Stomach (tissue), 9 donors: ENCODE data around the gene RALGDS. TPM values are rescaled to one million over a fixed set of nuclear protein-coding genes. Genes with fewer than 3 reads are reported as not detected.

Source experiments
- DNase-seq, 2 donors: peaks; one replicate each; pipeline versions ENCODE4 v3.0.0 to v3.0.0-alpha.2; 2013 to 2019
- H3K27ac ChIP-seq, 5 donors: fragments of 200-600 bp in 4 of 5; sonication (generic) in 4 of 5; one replicate each; pipeline ENCODE4 v1.5.1; 2013 to 2019; ENCODE audit warnings: mild to moderate bottlenecking in 1 of 5, moderate library complexity in 1 of 5
- H3K27me3 ChIP-seq, 3 donors: fragments of 200-600 bp; sonication (generic); one replicate each; pipeline ENCODE4 v1.5.1; 2017 to 2019; ENCODE audit warnings: mixed run types in 1 of 3
- H3K36me3 ChIP-seq, 4 donors: fragments of 200-600 bp; sonication (generic); 1 replicate in 3 of 4; 2 replicates in 1 of 4; pipeline ENCODE4 v1.5.1; 2016 to 2019
- H3K4me1 ChIP-seq, 4 donors: fragments of 200-600 bp; sonication (generic); one replicate each; pipeline ENCODE4 v1.5.1; 2016 to 2019
- H3K4me3 ChIP-seq, 4 donors: fragments of 200-600 bp; sonication (generic) in 3 of 4; one replicate each; pipeline ENCODE4 v1.5.1; 2016 to 2019; ENCODE audit warnings: mild to moderate bottlenecking in 1 of 4
- H3K9me3 ChIP-seq, 4 donors: fragments of 200-600 bp; sonication (generic); one replicate each; pipeline ENCODE4 v1.5.1; 2016 to 2019
- EP300 ChIP-seq: sonication (generic); formaldehyde crosslinking; IDR thresholded peaks from one replicate; pipeline ENCODE4 v1.6.1; 2017; ENCODE audit warnings: antibody characterized with exemption
- POLR2A ChIP-seq, 4 donors: fragments of 450-650 bp; IDR thresholded peaks; one replicate each; pipeline ENCODE4 v1.6.1; 2016; ENCODE audit warnings: antibody characterized with exemption in 4 of 4, control low read depth in 2 of 4, mild to moderate bottlenecking in 1 of 4, moderate library complexity in 1 of 4
- POLR2AphosphoS5 ChIP-seq, 3 donors: sonication (generic); formaldehyde crosslinking; IDR thresholded peaks; one replicate each; pipeline ENCODE4 v1.6.1; 2016; ENCODE audit warnings: antibody characterized with exemption in 3 of 3
- WGBS, 5 donors: extraction: QIAGEN DNeasy Blood & Tissue Kit in 3 of 5; methylation state at CpG; one replicate each; pipeline versions ENCODE4 v1.1.5 to v1.1.7; 2013 to 2018; 5-methylcytosine and 5-hydroxymethylcytosine counted together
- intact Hi-C: fragments of 100-400 bp; cut with DNase I; formaldehyde crosslinking; loops from one replicate; pipeline ENCODE4 v1.15.1; 2023; ENCODE audit warnings: low total_unique reads
- polyA plus RNA-seq, 3 donors: library from polyadenylated mRNA; stranded (reverse); fragments of 200-250 nt; gene quantifications; one replicate each; pipeline ENCODE4 v1.2.3, GENCODE V29; 2013
- total RNA-seq, 5 donors: library from RNA; depleted of rRNA; stranded (reverse); fragments of >200 nt; gene quantifications; one replicate each; pipeline versions ENCODE4 v1.1.0 to v1.2.3, GENCODE V29; 2014 to 2016
- TF ChIP-seq, protein P1 (sequence below), 7 experiments: fragments of 450-650 bp in 4 of 7; fragments of 200-600 bp in 3 of 7; sonication (generic) in 3 of 7; IDR thresholded peaks; one replicate each; pipeline ENCODE4 v1.5.1; 2016 to 2019; ENCODE audit warnings: antibody characterized with exemption in 7 of 7, control low read depth in 2 of 7, mild to moderate bottlenecking in 1 of 7
- donor health status: healthy with polysubstance abuse.
- donor health status: Bipolar disorder and iron deficiency.
- donor health status: healthy.

The RALGDS gene
- total and polyA plus RNA-seq, 8 donors: 20.5 to 242 (median 43.6) TPM

DNA sequence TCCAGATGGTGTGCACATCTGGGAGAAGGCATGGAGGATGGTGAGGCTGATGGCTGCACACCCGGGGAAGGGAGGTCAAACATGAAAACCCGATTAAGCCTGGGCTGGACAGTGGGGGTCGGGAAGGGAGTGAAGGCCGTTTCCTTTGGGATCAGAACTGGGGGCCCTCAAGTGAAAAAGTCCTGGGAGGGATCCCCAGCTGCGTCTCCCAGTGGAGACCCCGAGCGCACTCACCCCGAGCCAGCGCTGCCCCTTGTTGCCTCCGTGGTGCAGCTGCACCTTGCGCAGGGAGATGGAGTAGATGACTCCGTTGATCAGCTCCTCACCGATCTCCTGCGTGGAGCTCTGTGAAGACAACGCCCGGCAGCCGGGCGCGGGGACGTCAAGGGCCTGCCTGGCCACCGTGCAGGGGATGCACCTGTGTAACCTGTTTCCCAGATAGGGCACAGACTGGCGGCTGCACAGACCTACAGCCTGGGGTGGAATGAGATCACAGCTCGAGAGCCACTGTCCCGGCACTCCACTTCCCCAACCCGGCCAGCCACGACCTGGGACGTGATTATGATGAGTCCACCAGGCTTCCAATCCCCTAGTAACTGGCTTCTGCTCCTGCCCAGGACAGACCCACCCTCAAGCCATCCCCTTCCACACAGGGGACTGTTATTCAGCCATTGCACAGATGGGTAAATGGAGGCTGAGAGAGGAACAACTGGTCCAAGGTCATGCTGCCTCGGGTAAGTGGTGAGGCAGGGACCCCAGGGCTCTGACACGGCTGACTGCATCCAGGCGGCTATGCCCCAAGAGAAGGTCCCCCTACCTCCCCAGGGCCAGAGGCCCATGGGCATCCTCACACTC, 9.0 kb downstream of the RALGDS start:
- 81 to 92% (median 89%) methylated on average over 9 to 30 of the region's 30 CpGs for WGBS, 5 donors
- Histone ChIP-seq H3K27me3 (no peaks in the 10 kb centered on the region), H3K9me3 (no peaks in the 10 kb centered on the region), H3K36me3 (peaks cover 39 to 51% (median 51%) of the 10 kb centered on the region in 4 donors), H3K27ac (peak overlapping the region in 4 of 5 donors; percentile 63 to 91 (median 76)), H3K4me1 (peaks cover 36 to 57% (median 48%) of the 10 kb centered on the region in 4 donors), H3K4me3 (no peak overlapping the region)
- DNase-seq: no peak
- intact Hi-C loops: no loop called here
- TF ChIP-seq, protein P1, sequence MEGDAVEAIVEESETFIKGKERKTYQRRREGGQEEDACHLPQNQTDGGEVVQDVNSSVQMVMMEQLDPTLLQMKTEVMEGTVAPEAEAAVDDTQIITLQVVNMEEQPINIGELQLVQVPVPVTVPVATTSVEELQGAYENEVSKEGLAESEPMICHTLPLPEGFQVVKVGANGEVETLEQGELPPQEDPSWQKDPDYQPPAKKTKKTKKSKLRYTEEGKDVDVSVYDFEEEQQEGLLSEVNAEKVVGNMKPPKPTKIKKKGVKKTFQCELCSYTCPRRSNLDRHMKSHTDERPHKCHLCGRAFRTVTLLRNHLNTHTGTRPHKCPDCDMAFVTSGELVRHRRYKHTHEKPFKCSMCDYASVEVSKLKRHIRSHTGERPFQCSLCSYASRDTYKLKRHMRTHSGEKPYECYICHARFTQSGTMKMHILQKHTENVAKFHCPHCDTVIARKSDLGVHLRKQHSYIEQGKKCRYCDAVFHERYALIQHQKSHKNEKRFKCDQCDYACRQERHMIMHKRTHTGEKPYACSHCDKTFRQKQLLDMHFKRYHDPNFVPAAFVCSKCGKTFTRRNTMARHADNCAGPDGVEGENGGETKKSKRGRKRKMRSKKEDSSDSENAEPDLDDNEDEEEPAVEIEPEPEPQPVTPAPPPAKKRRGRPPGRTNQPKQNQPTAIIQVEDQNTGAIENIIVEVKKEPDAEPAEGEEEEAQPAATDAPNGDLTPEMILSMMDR (IDR thresholded peaks at IDR 0.05): no peak
- TF ChIP-seq POLR2A (IDR thresholded peaks at IDR 0.05) (no peak), POLR2AphosphoS5 (IDR thresholded peaks at IDR 0.05) (no peak), EP300 (no peak)

- TF ChIP-seq, protein P1 (IDR thresholded peaks at IDR 0.05): no peak
- TF ChIP-seq POLR2A (IDR thresholded peaks at IDR 0.05) (no peak), POLR2AphosphoS5 (IDR thresholded peaks at IDR 0.05) (no peak), EP300 (no peak)
- intact Hi-C loops: no loop called here
- H3K9me3 ChIP-seq: no peaks in the 10 kb centered on the region
- 91 to 95% (median 94%) methylated on average over 18 of the region's 18 CpGs for WGBS, 5 donors
- H3K27me3 ChIP-seq: no peaks in the 10 kb centered on the region
- peaks cover 25 to 37% (median 31%) of the 10 kb centered on the region in 4 donors for H3K4me1 ChIP-seq
- DNase-seq: no peak
- no peak overlapping the region for H3K4me3 ChIP-seq
- H3K27ac ChIP-seq: no peak overlapping the region
- H3K36me3 ChIP-seq: peaks cover 55 to 71% (median 70%) of the 10 kb centered on the region in 4 donors
These were observed 10.9 kb downstream of the RALGDS start for GRCh38 chr9:133109931-133110650.

- WGBS, 5 donors: 93 to 97% (median 94%) methylated on average over 11 to 19 of the region's 19 CpGs
- intact Hi-C loops: no loop called here
- no peak overlapping the region for H3K27ac ChIP-seq
- H3K9me3 ChIP-seq: no peaks in the 10 kb centered on the region
- no peaks in the 10 kb centered on the region for H3K27me3 ChIP-seq
- H3K4me1 ChIP-seq: peaks cover 14 to 27% (median 21%) of the 10 kb centered on the region in 4 donors
- peaks cover 64 to 82% (median 81%) of the 10 kb centered on the region in 4 donors for H3K36me3 ChIP-seq
- no peak overlapping the region for H3K4me3 ChIP-seq
- DNase-seq: no peak
- TF ChIP-seq POLR2A (IDR thresholded peaks at IDR 0.05): no peak
- TF ChIP-seq POLR2AphosphoS5 (IDR thresholded peaks at IDR 0.05): no peak
These were observed 12.0 kb downstream of the RALGDS start for GRCh38 chr9:133108794-133109641.

- TF ChIP-seq POLR2A (IDR thresholded peaks at IDR 0.05): no peak
- TF ChIP-seq, protein P1 (IDR thresholded peaks at IDR 0.05): no peak
- no peak for TF ChIP-seq EP300
- TF ChIP-seq POLR2AphosphoS5 (IDR thresholded peaks at IDR 0.05): no peak
- WGBS, 5 donors: 90 to 98% (median 95%) methylated on average over 10 to 18 of the region's 18 CpGs
- peaks cover 11 to 26% (median 20%) of the 10 kb centered on the region in 4 donors for H3K4me1 ChIP-seq
- no peaks in the 10 kb centered on the region for H3K27me3 ChIP-seq
- no peak overlapping the region for H3K4me3 ChIP-seq
- peaks cover 69 to 90% (median 90%) of the 10 kb centered on the region in 4 donors for H3K36me3 ChIP-seq
- H3K27ac ChIP-seq: no peak overlapping the region
- H3K9me3 ChIP-seq: no peaks in the 10 kb centered on the region
- intact Hi-C loops: no loop called here
- DNase-seq: no peak
These were observed 12.9 kb downstream of the RALGDS start for GRCh38 chr9:133107961-133108793.
